GM21528 (cell line): Measurements from ENCODE around the gene ASXL1.
"Not testable (repeated sequence)": the region's sequence is repeated elsewhere in the genome, so short reads cannot be mapped to it uniquely, and the experiment has no call there.

Experiments used
- ATAC-seq: cut with Tn5 transposase; IDR thresholded peaks from one replicate; pipeline ENCODE4 v1.9.1; 2021; ENCODE audit warnings: mild to moderate bottlenecking, moderate library complexity; ENCODE audit not compliant: unreplicated experiment, low FRiP score

Gene ASXL1

GRCh38 chr20:32396646-32397160, 38.6 kb downstream of the ASXL1 start:
- ATAC-seq = no peak

GRCh38 chr20:32397567-32398084, 39.5 kb downstream of the ASXL1 start:
- no peak for ATAC-seq

- no peak for ATAC-seq
Observed at GRCh38 chr20:32400476-32400875, 42.3 kb downstream of the ASXL1 start.

GRCh38 chr20:32404017-32404416, 45.9 kb downstream of the ASXL1 start:
- no peak for ATAC-seq

- ATAC-seq = no peak
Observed at GRCh38 chr20:32406701-32407100, 48.6 kb downstream of the ASXL1 start.

GRCh38 chr20:32407131-32407750, 49.1 kb downstream of the ASXL1 start:
- not testable (repeated sequence) for ATAC-seq

- ATAC-seq = no peak
Observed at GRCh38 chr20:32411955-32412706, 54.0 kb downstream of the ASXL1 start.

- no peak for ATAC-seq
Observed at GRCh38 chr20:32415494-32415893, 57.4 kb downstream of the ASXL1 start.

- ATAC-seq = no peak
Observed at GRCh38 chr20:32416206-32416605, 58.1 kb downstream of the ASXL1 start.

- ATAC-seq = no peak
Observed at GRCh38 chr20:32418376-32418775, 60.2 kb downstream of the ASXL1 start.

GRCh38 chr20:32421290-32421689, 63.2 kb downstream of the ASXL1 start:
- ATAC-seq = no peak

- ATAC-seq = no peak
Observed at GRCh38 chr20:32427996-32428395, 69.9 kb downstream of the ASXL1 start.

- ATAC-seq = no peak
Observed at GRCh38 chr20:32429343-32429742, 71.2 kb downstream of the ASXL1 start.

- no peak for ATAC-seq
Observed at GRCh38 chr20:32429745-32430360, 71.7 kb downstream of the ASXL1 start.

- no peak for ATAC-seq
Observed at GRCh38 chr20:32431457-32431856, 73.3 kb downstream of the ASXL1 start.

GRCh38 chr20:32432277-32432676, 74.1 kb downstream of the ASXL1 start:
- ATAC-seq = no peak

- ATAC-seq = no peak
Observed at GRCh38 chr20:32433311-32434021, 75.3 kb downstream of the ASXL1 start.

GRCh38 chr20:32434434-32434833, 76.3 kb downstream of the ASXL1 start:
- ATAC-seq = no peak

GRCh38 chr20:32435449-32436107, 77.4 kb downstream of the ASXL1 start:
- ATAC-seq = no peak
